Loucy (cell line): Measurements from ENCODE around the gene UGT1A1.

Source experiments
- CTCF ChIP-seq: fragments of 200-600 bp; sonication (generic); conservative IDR thresholded peaks from 2 replicates; pipeline ENCODE4 v1.5.1; 2014; ENCODE audit warnings: mild to moderate bottlenecking, antibody characterized with exemption, low read length
- EZH2phosphoT487 ChIP-seq: fragments of 200-600 bp; IDR thresholded peaks from 2 replicates; pipeline ENCODE4 v1.6.1; 2018; ENCODE audit warnings: antibody characterized with exemption, mild to moderate bottlenecking, moderate library complexity, borderline replicate concordance

- TF ChIP-seq CTCF (no peak), EZH2phosphoT487 (no peak)
Observed at GRCh38 chr2:233816334-233816733, 56.3 kb downstream of the UGT1A1 start.
